Natural killer cell (primary cell): ENCODE measurements around the gene PTP4A2. TPM values are rescaled to one million over a fixed set of nuclear protein-coding genes. Genes with fewer than 3 reads are reported as not detected.

Experiments
- ATAC-seq, 3 donors: fragments of 150-1000 bp in 2 of 3; fragments of 200-7000 bp in 1 of 3; cut with Tn5 transposase; 1 replicate in 1 of 3; 2 replicates in 2 of 3; pipeline ENCODE4 v1.10.0; 2021; ENCODE audit warnings: mild to moderate bottlenecking in 2 of 3, moderate library complexity in 2 of 3
- DNase-seq, 2 donors: peaks; one replicate each; pipeline versions ENCODE4 v3.0.0 to v3.0.0-alpha.2; 2013 to 2021; ENCODE audit warnings: mixed read lengths in 1 of 2
- H3K27ac ChIP-seq: one replicate; pipeline ENCODE4 v1.5.1; 2013; ENCODE audit warnings: mild to moderate bottlenecking, low read length
- H3K27me3 ChIP-seq: one replicate; pipeline ENCODE4 v1.6.1; 2013; ENCODE audit warnings: low read length; ENCODE audit not compliant: control insufficient read depth, insufficient read depth
- H3K36me3 ChIP-seq: one replicate; pipeline ENCODE4 v1.6.1; 2013; ENCODE audit warnings: low read length; ENCODE audit not compliant: control insufficient read depth, insufficient read depth
- H3K4me1 ChIP-seq: one replicate; pipeline ENCODE4 v1.6.1; 2013; ENCODE audit warnings: low read length; ENCODE audit not compliant: control insufficient read depth, insufficient read depth
- H3K4me3 ChIP-seq: one replicate; pipeline ENCODE4 v1.5.1; 2013; ENCODE audit warnings: low read length
- H3K9me3 ChIP-seq: one replicate; pipeline ENCODE4 v1.6.1; 2013; ENCODE audit warnings: low read length; ENCODE audit not compliant: control insufficient read depth, insufficient read depth
- H3K27ac Mint-ChIP-seq, 2 donors: one replicate each; pipeline ENCODE4 v1.8.0; 2022; ENCODE audit warnings: mild to moderate bottlenecking in 2 of 2, mixed read lengths in 2 of 2, moderate library complexity in 1 of 2
- H3K27me3 Mint-ChIP-seq, 2 donors: one replicate each; pipeline ENCODE4 v1.8.0; 2022; ENCODE audit warnings: low read depth in 2 of 2, mixed read lengths in 2 of 2
- H3K36me3 Mint-ChIP-seq: one replicate; pipeline ENCODE4 v1.8.0; 2022; ENCODE audit warnings: mixed read lengths
- H3K4me1 Mint-ChIP-seq, 2 donors: one replicate each; pipeline ENCODE4 v1.8.0; 2022; ENCODE audit warnings: mixed read lengths in 2 of 2
- H3K4me3 Mint-ChIP-seq: one replicate; pipeline ENCODE4 v1.8.0; 2022; ENCODE audit warnings: mild to moderate bottlenecking, moderate library complexity, mixed read lengths
- H3K9me3 Mint-ChIP-seq, 2 donors: one replicate each; pipeline ENCODE4 v1.8.0; 2022; ENCODE audit warnings: mixed read lengths in 2 of 2
- WGBS: methylation state at CpG from one replicate; pipeline ENCODE4 v1.1.7; 2013; ENCODE audit warnings: missing lambda C conversion rate; ENCODE audit not compliant: insufficient coverage; 5-methylcytosine and 5-hydroxymethylcytosine counted together
- intact Hi-C: fragments of 100-400 bp; cut with micrococcal nuclease; formaldehyde crosslinking; loops from one replicate; pipeline ENCODE4 v1.14.2; 2022
- total RNA-seq, 4 donors: library from RNA; stranded (reverse); fragments of 120-200 nt in 1 of 4; gene quantifications; one replicate each; pipeline versions ENCODE4 v1.2.3 to v1.2.4, GENCODE V29; 2013 to 2022
- TF ChIP-seq, protein P1 (sequence below): fragments of 200-600 bp; IDR thresholded peaks from one replicate; pipeline ENCODE4 v1.8.0; 2022; ENCODE audit warnings: antibody characterized with exemption

Gene PTP4A2
- total RNA-seq, 3 donors from 2014 or later (not counting 1 experiment from before 2014, with no cell fraction given) = 435 to 527 (median 443) TPM

DNA sequence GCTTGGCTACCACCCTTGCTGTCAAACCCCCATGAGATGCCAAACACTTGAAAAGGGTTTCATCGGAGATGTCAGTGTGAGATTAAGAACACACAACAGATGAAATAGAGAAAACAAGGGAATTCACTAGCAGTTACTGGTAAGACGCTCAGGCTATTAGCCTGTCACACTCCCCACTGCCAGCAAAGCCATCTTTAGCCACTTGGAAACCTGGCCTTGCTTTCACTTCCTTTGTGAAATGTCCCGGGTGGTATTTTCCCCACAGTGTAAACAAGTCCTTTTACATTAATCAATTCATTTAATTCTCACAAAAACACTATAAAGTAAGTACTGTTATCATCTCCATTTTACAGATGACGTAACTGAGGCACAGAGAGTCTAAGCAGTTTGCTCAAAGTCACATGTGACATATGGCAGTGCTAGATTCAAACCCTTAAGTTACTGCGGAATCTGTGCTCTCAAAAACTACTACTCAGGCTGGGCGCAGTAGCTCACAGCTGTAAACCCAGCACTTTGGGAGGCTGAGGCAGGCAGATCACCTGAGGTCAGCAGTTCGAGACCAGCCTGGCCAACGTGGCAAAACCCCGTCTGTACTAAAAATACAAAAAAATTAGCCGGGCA is 42.8 kb upstream of the PTP4A2 start:
- H3K36me3 ChIP-seq = no peaks in the 10 kb centered on the region
- peak overlapping the region; percentile 80 for H3K4me3 Mint-ChIP-seq
- H3K27me3 ChIP-seq = no peaks in the 10 kb centered on the region
- TF ChIP-seq, protein P1, sequence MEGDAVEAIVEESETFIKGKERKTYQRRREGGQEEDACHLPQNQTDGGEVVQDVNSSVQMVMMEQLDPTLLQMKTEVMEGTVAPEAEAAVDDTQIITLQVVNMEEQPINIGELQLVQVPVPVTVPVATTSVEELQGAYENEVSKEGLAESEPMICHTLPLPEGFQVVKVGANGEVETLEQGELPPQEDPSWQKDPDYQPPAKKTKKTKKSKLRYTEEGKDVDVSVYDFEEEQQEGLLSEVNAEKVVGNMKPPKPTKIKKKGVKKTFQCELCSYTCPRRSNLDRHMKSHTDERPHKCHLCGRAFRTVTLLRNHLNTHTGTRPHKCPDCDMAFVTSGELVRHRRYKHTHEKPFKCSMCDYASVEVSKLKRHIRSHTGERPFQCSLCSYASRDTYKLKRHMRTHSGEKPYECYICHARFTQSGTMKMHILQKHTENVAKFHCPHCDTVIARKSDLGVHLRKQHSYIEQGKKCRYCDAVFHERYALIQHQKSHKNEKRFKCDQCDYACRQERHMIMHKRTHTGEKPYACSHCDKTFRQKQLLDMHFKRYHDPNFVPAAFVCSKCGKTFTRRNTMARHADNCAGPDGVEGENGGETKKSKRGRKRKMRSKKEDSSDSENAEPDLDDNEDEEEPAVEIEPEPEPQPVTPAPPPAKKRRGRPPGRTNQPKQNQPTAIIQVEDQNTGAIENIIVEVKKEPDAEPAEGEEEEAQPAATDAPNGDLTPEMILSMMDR = no peak
- H3K9me3 ChIP-seq = no peaks in the 10 kb centered on the region
- H3K36me3 Mint-ChIP-seq = no peaks in the 10 kb centered on the region
- H3K4me3 ChIP-seq = no peak overlapping the region
- no peaks in the 10 kb centered on the region for H3K27me3 Mint-ChIP-seq
- peaks cover 48 to 66% of the 10 kb centered on the region in 2 donors for H3K4me1 Mint-ChIP-seq
- peaks cover 49% of the 10 kb centered on the region for H3K4me1 ChIP-seq
- DNase-seq (no peak), ATAC-seq (peak in 1 of 3 donors; percentile 9)
- no peaks in the 10 kb centered on the region for H3K9me3 Mint-ChIP-seq
- intact Hi-C loops = no loop called here
- H3K27ac Mint-ChIP-seq = peak overlapping the region; percentile 92 to 97
- peak overlapping the region; percentile 49 for H3K27ac ChIP-seq
- WGBS = 50% methylated on average over 10 of the region's 10 CpGs

DNA sequence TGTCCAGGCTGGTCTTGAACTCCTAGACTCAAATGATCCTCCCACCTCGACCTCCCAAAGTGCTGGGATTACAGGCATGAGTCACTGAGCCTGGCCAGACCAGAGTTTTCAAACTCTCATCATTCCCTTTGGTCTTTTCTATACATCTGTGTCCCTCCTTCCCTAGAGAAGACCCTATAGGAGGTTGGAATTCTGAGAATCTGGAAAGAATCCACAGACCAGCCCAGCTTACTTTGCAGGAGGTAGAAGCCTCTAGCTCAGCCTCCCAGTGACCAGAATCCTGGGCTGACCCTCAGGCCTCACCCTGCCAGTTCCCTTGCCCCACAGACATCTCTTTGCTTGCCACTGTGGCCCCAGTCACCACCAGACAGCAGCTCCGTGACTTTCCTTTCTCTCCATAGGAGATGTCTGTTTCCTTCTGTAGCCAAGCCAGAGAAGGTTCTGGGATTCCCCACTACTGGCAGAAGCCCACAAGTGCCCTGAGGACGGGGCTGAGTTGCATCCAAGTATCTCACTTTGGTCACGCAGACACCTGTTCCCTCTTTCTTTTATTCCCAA is 40.8 kb upstream of the PTP4A2 start:
- Histone ChIP-seq H3K27ac (no peak overlapping the region), H3K27me3 (no peaks in the 10 kb centered on the region), H3K9me3 (no peaks in the 10 kb centered on the region), H3K4me1 (peaks cover 29% of the 10 kb centered on the region), H3K36me3 (no peaks in the 10 kb centered on the region), H3K4me3 (no peak overlapping the region)
- no peak for ATAC-seq
- WGBS = 95% methylated on average over 4 of the region's 4 CpGs
- Mint-ChIP-seq H3K36me3 (no peaks in the 10 kb centered on the region), H3K27me3 (no peaks in the 10 kb centered on the region), H3K4me1 (peaks cover 35 to 52% of the 10 kb centered on the region in 2 donors), H3K9me3 (no peaks in the 10 kb centered on the region), H3K27ac (peak overlapping the region; percentile 63 to 64), H3K4me3 (no peak overlapping the region)
- intact Hi-C loops = no loop called here
- no peak for DNase-seq
- TF ChIP-seq, protein P1 = no peak

DNA sequence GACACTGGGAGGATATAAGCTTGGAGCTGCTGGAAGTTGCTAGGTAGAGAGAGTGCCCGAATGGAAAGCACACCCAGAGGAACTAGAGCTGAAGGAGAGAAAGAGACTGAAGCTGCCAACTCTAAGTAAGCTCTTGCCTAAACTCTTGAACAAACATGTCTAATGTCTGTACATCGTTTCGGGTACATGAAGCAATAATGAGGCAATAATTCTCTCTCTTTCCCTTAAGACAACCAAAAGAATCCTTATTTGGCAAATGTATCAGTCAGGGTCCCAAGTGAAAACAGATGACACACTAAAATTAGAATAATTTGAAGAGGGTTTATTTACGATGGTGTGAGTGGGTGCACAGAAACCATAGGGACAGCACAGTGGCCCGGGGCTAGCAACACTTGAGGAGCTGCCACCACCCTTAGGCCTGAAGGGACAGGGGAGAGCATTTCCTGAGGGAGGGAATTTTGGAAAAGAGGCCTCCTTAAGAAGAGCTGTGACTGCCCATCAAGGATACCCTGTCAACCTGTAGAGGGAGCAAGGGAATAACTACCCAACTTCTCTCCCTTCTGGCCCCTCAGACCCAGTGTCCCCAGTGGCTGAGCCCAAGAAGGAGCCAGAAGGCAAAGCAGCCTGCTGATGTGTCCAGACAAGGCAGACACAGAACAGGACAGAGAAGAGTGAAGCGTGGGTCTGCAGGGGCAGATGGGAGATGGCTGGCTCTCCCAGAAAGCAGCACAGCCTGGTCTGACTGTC is 39.4 kb upstream of the PTP4A2 start:
- DNase-seq = peak in 1 of 2 donors; percentile 29
- H3K27me3 Mint-ChIP-seq = no peaks in the 10 kb centered on the region
- H3K4me1 Mint-ChIP-seq = peaks cover 21 to 39% of the 10 kb centered on the region in 2 donors
- H3K27ac Mint-ChIP-seq = peak overlapping the region in 1 of 2 donors; percentile 77
- H3K4me1 ChIP-seq = peaks cover 21% of the 10 kb centered on the region
- no peaks in the 10 kb centered on the region for H3K27me3 ChIP-seq
- H3K4me3 ChIP-seq = no peak overlapping the region
- H3K4me3 Mint-ChIP-seq = no peak overlapping the region
- 86% methylated on average over 6 of the region's 6 CpGs for WGBS
- no peaks in the 10 kb centered on the region for H3K9me3 Mint-ChIP-seq
- no peaks in the 10 kb centered on the region for H3K36me3 Mint-ChIP-seq
- TF ChIP-seq, protein P1 = no peak
- no peaks in the 10 kb centered on the region for H3K36me3 ChIP-seq
- no peak for ATAC-seq
- no peaks in the 10 kb centered on the region for H3K9me3 ChIP-seq
- H3K27ac ChIP-seq = no peak overlapping the region
- intact Hi-C loops = no loop called here
